Spleen (tissue), 11 donors: ENCODE measurements around the gene NCOA3. TPM values are rescaled to one million over a fixed set of nuclear protein-coding genes. Genes with fewer than 3 reads are reported as not detected.

Source experiments
- DNase-seq: peaks from one replicate; pipeline ENCODE4 v3.0.0-alpha.2; 2020
- H3K27ac ChIP-seq, 8 donors: fragments of 200-600 bp; sonication (generic) in 7 of 8; 1 replicate in 4 of 8; 2 replicates in 4 of 8; pipeline versions ENCODE4 v1.5.0 to v1.8.0; 2016 to 2021; ENCODE audit warnings: inconsistent platforms in 4 of 8, mild to moderate bottlenecking in 4 of 8, moderate library complexity in 1 of 8
- H3K27me3 ChIP-seq, 7 donors: fragments of 200-600 bp; sonication (generic) in 6 of 7; replicated peaks in 1 of 7; 1 replicate in 4 of 7; 2 replicates in 3 of 7; pipeline versions ENCODE4 v1.5.0 to v1.8.0; 2016 to 2021; ENCODE audit warnings: inconsistent platforms in 3 of 7, mild to moderate bottlenecking in 1 of 7
- H3K36me3 ChIP-seq, 6 donors: fragments of 200-600 bp; sonication (generic) in 5 of 6; 1 replicate in 4 of 6; 2 replicates in 2 of 6; pipeline versions ENCODE4 v1.5.0 to v1.8.0; 2016 to 2021; ENCODE audit warnings: inconsistent platforms in 2 of 6
- H3K4me1 ChIP-seq, 6 donors: fragments of 200-600 bp; sonication (generic) in 5 of 6; 1 replicate in 3 of 6; 2 replicates in 3 of 6; pipeline versions ENCODE4 v1.5.0 to v1.8.0; 2016 to 2021; ENCODE audit warnings: inconsistent platforms in 3 of 6
- H3K4me3 ChIP-seq, 8 donors: fragments of 200-600 bp; sonication (generic) in 7 of 8; 1 replicate in 4 of 8; 2 replicates in 4 of 8; pipeline versions ENCODE4 v1.5.0 to v1.8.0; 2016 to 2021; ENCODE audit warnings: inconsistent platforms in 4 of 8, mild to moderate bottlenecking in 4 of 8, moderate library complexity in 2 of 8
- H3K9me3 ChIP-seq, 8 donors: fragments of 200-600 bp; sonication (generic) in 7 of 8; 1 replicate in 4 of 8; 2 replicates in 4 of 8; pipeline versions ENCODE4 v1.5.0 to v1.8.0; 2016 to 2021; ENCODE audit warnings: inconsistent platforms in 4 of 8
- POLR2A ChIP-seq, 3 donors: fragments of 450-650 bp; IDR thresholded peaks; one replicate each; pipeline ENCODE4 v1.5.1; 2017; ENCODE audit warnings: antibody characterized with exemption in 3 of 3, mild to moderate bottlenecking in 1 of 3
- POLR2AphosphoS5 ChIP-seq, 3 donors: sonication (generic); formaldehyde crosslinking; IDR thresholded peaks; one replicate each; pipeline ENCODE4 v1.5.1; 2017; ENCODE audit warnings: antibody characterized with exemption in 3 of 3
- WGBS, 5 donors: extraction: QIAGEN DNeasy Blood & Tissue Kit in 3 of 5; methylation state at CpG; one replicate each; pipeline versions ENCODE4 v1.1.5 to v1.1.7; 2013 to 2018; 5-methylcytosine and 5-hydroxymethylcytosine counted together
- intact Hi-C: fragments of 100-400 bp; cut with DNase I; formaldehyde crosslinking; loops from one replicate; pipeline ENCODE4 v1.15.0; 2023; ENCODE audit warnings: low total_unique reads
- polyA plus RNA-seq, 3 donors: library from polyadenylated mRNA; stranded (reverse); fragments of 200-250 nt; gene quantifications; one replicate each; pipeline ENCODE4 v1.2.1, GENCODE V29; 2013
- total RNA-seq, 7 donors: library from RNA; depleted of rRNA in 3 of 7; stranded (reverse); fragments of >200 nt in 3 of 7; fragmentation: NEBNext Ultra II Directional in 4 of 7; extraction: Animal tissue kit (Norgen Biotek cat#: 25700) in 4 of 7; gene quantifications; one replicate each; pipeline versions ENCODE4 v1.1.0 to v1.2.1, GENCODE V29; 2016 to 2021
- TF ChIP-seq, protein P1 (sequence below), 11 experiments: fragments of 200-600 bp in 7 of 11; fragments of 450-650 bp in 4 of 11; sonication (generic) in 4 of 11; IDR thresholded peaks in 8 of 11; conservative IDR thresholded peaks in 3 of 11; 1 replicate in 7 of 11; 2 replicates in 4 of 11; pipeline versions ENCODE4 v1.4.0 to v1.8.0; 2016 to 2021; ENCODE audit warnings: antibody characterized with exemption in 11 of 11, inconsistent platforms in 4 of 11, mild to moderate bottlenecking in 1 of 11
- donor health status: healthy with polysubstance abuse.
- donor health status: DM: no; HTN: no; CAD: no; lungs with moderate emphysema.
- donor health status: DM: no; HTN: no; CAD: no.
- donor health status: Bipolar disorder and iron deficiency.
- donor health status: healthy.
- donor health status: DM: no; HTN: no; CAD: no.
- donor health status: DM: yes; HTN: yes; CAD: no.

Gene NCOA3
- total and polyA plus RNA-seq, 10 donors = 12.5 to 93.7 (median 82.2) TPM

DNA sequence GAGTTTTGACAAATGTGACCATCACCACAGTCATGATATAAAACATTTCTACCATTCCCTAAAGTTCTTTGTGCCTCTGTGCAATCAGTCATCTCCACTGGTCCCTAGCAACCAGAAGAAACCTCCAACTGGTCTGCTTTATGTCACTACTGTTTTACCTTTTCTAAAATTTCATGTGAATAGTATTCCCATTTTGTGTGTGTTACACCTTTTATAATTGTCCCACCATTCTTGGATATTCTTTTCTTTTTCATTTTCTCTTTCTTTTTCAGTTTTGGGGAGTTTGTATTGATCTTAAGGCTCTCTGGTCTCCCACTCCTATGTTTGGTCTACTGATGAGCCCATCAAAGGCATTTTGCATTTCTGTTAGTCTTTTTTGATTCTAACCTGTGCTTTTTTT is 95.4 kb downstream of the NCOA3 start:
- Histone ChIP-seq H3K9me3 (no peaks in the 10 kb centered on the region), H3K4me1 (peaks cover 0 to 47% (median 8%) of the 10 kb centered on the region in 6 donors), H3K4me3 (no peak overlapping the region), H3K27ac (no peak overlapping the region), H3K27me3 (no peaks in the 10 kb centered on the region), H3K36me3 (peaks cover 0 to 53% (median 2%) of the 10 kb centered on the region in 6 donors)
- TF ChIP-seq, protein P1, sequence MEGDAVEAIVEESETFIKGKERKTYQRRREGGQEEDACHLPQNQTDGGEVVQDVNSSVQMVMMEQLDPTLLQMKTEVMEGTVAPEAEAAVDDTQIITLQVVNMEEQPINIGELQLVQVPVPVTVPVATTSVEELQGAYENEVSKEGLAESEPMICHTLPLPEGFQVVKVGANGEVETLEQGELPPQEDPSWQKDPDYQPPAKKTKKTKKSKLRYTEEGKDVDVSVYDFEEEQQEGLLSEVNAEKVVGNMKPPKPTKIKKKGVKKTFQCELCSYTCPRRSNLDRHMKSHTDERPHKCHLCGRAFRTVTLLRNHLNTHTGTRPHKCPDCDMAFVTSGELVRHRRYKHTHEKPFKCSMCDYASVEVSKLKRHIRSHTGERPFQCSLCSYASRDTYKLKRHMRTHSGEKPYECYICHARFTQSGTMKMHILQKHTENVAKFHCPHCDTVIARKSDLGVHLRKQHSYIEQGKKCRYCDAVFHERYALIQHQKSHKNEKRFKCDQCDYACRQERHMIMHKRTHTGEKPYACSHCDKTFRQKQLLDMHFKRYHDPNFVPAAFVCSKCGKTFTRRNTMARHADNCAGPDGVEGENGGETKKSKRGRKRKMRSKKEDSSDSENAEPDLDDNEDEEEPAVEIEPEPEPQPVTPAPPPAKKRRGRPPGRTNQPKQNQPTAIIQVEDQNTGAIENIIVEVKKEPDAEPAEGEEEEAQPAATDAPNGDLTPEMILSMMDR (IDR thresholded peaks at IDR 0.05 in 8 of 11, conservative IDR thresholded peaks at IDR 0.05 in 3 of 11) = no peak
- no peak for TF ChIP-seq POLR2A (IDR thresholded peaks at IDR 0.05)
- TF ChIP-seq POLR2AphosphoS5 (IDR thresholded peaks at IDR 0.05) = no peak
- no peak for DNase-seq
- intact Hi-C loops = no loop called here

DNA sequence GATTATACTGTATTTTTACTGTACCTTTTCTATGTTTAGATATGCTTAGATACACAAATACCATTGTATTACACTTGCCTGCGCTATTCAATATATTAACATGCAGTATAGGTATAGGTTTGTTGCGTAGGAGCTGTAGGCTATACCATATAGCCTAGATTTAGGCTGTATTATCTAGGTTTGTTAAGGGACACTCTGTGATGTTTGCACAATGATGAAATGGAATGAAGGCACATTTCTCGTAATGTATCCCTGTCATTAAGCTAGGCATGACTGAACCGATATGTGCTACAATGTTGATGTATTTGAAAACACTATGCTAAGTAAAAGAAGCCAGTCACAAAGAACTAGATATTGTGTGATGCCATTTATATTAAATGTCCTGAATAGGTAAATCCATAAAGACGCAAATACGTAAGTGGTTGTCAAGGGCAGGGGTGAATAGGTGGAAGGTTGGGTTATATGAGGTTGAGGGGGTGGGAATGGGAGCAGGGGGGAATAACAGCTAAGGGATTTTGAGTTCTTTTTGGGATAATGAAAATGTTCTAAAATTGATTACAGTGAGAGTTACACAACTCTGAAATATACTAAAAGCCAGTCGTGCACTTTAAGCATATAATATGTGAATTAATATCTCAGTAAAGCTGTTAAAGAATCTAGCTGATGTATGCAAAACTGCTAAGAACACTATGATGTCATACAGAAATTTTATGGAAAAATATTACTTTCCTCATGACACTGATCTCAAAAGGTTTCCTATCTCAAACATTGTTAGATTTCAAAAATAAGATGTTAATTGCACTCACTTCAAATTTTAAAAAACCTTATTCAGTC is 97.4 kb downstream of the NCOA3 start:
- H3K4me1 ChIP-seq = peaks cover 0 to 55% (median 12%) of the 10 kb centered on the region in 6 donors
- TF ChIP-seq POLR2AphosphoS5 (IDR thresholded peaks at IDR 0.05) (no peak), POLR2A (IDR thresholded peaks at IDR 0.05) (no peak)
- TF ChIP-seq, protein P1 (IDR thresholded peaks at IDR 0.05 in 8 of 11, conservative IDR thresholded peaks at IDR 0.05 in 3 of 11) = no peak
- 91 to 93% (median 92%) methylated on average over 7 of the region's 7 CpGs for WGBS, 5 donors
- H3K27me3 ChIP-seq = no peaks in the 10 kb centered on the region
- H3K36me3 ChIP-seq = peaks cover 0 to 49% (median 2%) of the 10 kb centered on the region in 6 donors
- H3K27ac ChIP-seq = no peak overlapping the region
- H3K4me3 ChIP-seq = no peak overlapping the region
- intact Hi-C loops = no loop called here
- H3K9me3 ChIP-seq = peaks cover 0 to 3% (median 0%) of the 10 kb centered on the region in 8 donors
- no peak for DNase-seq

DNA sequence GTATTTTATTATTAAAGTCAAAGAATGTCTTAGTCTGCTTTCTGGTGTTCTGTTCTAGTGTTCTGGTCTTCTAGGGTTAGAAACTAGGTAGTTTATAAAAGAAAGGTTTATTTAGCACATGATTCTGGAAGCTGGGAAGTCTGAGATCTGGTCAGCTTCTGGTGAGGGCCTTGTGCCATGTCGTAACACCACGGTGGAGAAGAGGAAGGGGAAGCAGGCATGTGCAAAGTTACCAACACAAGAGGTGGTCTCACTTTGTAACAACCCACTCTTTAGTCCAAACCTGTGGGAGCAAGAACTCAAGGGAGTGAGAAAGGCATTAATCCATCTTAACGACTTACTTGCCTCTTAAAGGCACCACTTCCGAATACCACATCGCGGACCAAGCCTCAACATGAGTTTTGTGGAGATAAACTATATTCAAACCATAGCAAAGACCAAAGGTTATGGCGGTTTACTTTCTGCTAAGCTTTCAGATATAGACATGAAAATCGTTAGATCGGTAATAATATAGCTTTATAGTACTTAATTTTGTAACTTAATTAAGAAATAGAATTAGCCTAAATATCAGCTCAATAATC is 99.4 kb downstream of the NCOA3 start:
- DNase-seq = no peak
- intact Hi-C loops = no loop called here
- WGBS, 5 donors = 77 to 88% (median 85%) methylated on average over 9 of the region's 9 CpGs
- peaks cover 0 to 74% (median 23%) of the 10 kb centered on the region in 6 donors for H3K4me1 ChIP-seq
- H3K36me3 ChIP-seq = peaks cover 0 to 38% (median 2%) of the 10 kb centered on the region in 6 donors
- TF ChIP-seq, protein P1 (IDR thresholded peaks at IDR 0.05 in 8 of 11, conservative IDR thresholded peaks at IDR 0.05 in 3 of 11) = no peak
- peak in 1 of 3 donors; percentile 21 for TF ChIP-seq POLR2AphosphoS5 (IDR thresholded peaks at IDR 0.05)
- no peaks in the 10 kb centered on the region for H3K27me3 ChIP-seq
- H3K4me3 ChIP-seq = no peak overlapping the region
- peaks cover 0 to 3% (median 0%) of the 10 kb centered on the region in 8 donors for H3K9me3 ChIP-seq
- H3K27ac ChIP-seq = no peak overlapping the region

DNA sequence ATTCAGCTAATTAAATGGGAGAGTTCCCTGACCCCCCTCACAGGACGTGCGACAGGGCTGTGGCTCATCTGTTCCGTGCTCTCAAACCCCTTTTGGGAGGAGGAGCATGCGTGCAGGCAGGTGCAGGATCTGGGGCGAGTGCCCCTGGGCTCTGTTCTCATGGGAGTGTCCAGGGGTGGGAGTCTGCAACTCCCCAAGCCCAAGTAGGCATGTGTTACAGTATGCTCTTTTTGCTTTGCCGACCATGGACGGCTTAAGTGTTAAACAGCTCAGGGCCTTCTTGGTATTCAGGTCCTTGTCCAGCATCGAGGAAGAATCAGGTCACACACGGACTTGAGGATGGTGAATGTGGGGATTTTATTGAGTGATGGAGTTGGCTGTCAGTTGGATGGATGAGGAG is 101.6 kb downstream of the NCOA3 start:
- Histone ChIP-seq H3K9me3 (peaks cover 0 to 3% (median 0%) of the 10 kb centered on the region in 8 donors), H3K36me3 (peaks cover 0 to 28% (median 2%) of the 10 kb centered on the region in 6 donors), H3K4me1 (peaks cover 12 to 96% (median 41%) of the 10 kb centered on the region in 6 donors), H3K27me3 (no peaks in the 10 kb centered on the region), H3K27ac (no peak overlapping the region), H3K4me3 (no peak overlapping the region)
- WGBS, 5 donors = 84 to 95% (median 92%) methylated on average over 9 of the region's 9 CpGs
- no peak for DNase-seq
- intact Hi-C loops = no loop called here
- TF ChIP-seq POLR2A (IDR thresholded peaks at IDR 0.05) (no peak), POLR2AphosphoS5 (IDR thresholded peaks at IDR 0.05) (peak in 1 of 3 donors; percentile 12)
- TF ChIP-seq, protein P1 (IDR thresholded peaks at IDR 0.05 in 8 of 11, conservative IDR thresholded peaks at IDR 0.05 in 3 of 11) = peak in 1 of 11 experiments; percentile 4
